Immature natural killer cell (primary cell): ENCODE measurements around the gene CHST15. TPM values are rescaled to one million over a fixed set of nuclear protein-coding genes. Genes with fewer than 3 reads are reported as not detected.

Experiments
- DNase-seq, 3 donors: peaks; one replicate each; pipeline ENCODE4 v3.0.0; 2022; ENCODE audit warnings: mixed read lengths in 1 of 3
- H3K27ac Mint-ChIP-seq, 6 donors: one replicate each; pipeline ENCODE4 v1.8.0; 2020; ENCODE audit warnings: mixed read lengths in 6 of 6, mild to moderate bottlenecking in 5 of 6, inconsistent platforms in 4 of 6, moderate library complexity in 3 of 6
- H3K27me3 Mint-ChIP-seq, 3 donors: one replicate each; pipeline ENCODE4 v1.8.0; 2020 to 2021; ENCODE audit warnings: low read depth in 3 of 3, mild to moderate bottlenecking in 3 of 3, mixed read lengths in 3 of 3, moderate library complexity in 3 of 3, inconsistent platforms in 1 of 3
- H3K36me3 Mint-ChIP-seq, 3 donors: one replicate each; pipeline ENCODE4 v1.8.0; 2020; ENCODE audit warnings: mixed read lengths in 3 of 3, inconsistent platforms in 2 of 3, mild to moderate bottlenecking in 2 of 3
- H3K4me1 Mint-ChIP-seq, 2 donors: one replicate each; pipeline ENCODE4 v1.8.0; 2020; ENCODE audit warnings: inconsistent platforms in 2 of 2, mild to moderate bottlenecking in 2 of 2, mixed read lengths in 2 of 2, moderate library complexity in 1 of 2
- H3K4me3 Mint-ChIP-seq, 5 donors: one replicate each; pipeline ENCODE4 v1.8.0; 2020; ENCODE audit warnings: mild to moderate bottlenecking in 5 of 5, mixed read lengths in 5 of 5, inconsistent platforms in 3 of 5, moderate library complexity in 3 of 5
- H3K9me3 Mint-ChIP-seq, 6 donors: one replicate each; pipeline ENCODE4 v1.8.0; 2020; ENCODE audit warnings: mild to moderate bottlenecking in 6 of 6, mixed read lengths in 6 of 6, inconsistent platforms in 4 of 6, moderate library complexity in 3 of 6
- polyA plus RNA-seq, 3 donors: library from polyadenylated mRNA; unstranded; fragments of 300-500 nt; fragmentation: Illumina TruSeq; gene quantifications; one replicate each; pipeline ENCODE4 v1.2.3, GENCODE V29; 2021

CHST15 gene
- polyA plus RNA-seq, 3 donors from 2014 or later = 0.07 to 0.20 (median 0.08) TPM

DNA sequence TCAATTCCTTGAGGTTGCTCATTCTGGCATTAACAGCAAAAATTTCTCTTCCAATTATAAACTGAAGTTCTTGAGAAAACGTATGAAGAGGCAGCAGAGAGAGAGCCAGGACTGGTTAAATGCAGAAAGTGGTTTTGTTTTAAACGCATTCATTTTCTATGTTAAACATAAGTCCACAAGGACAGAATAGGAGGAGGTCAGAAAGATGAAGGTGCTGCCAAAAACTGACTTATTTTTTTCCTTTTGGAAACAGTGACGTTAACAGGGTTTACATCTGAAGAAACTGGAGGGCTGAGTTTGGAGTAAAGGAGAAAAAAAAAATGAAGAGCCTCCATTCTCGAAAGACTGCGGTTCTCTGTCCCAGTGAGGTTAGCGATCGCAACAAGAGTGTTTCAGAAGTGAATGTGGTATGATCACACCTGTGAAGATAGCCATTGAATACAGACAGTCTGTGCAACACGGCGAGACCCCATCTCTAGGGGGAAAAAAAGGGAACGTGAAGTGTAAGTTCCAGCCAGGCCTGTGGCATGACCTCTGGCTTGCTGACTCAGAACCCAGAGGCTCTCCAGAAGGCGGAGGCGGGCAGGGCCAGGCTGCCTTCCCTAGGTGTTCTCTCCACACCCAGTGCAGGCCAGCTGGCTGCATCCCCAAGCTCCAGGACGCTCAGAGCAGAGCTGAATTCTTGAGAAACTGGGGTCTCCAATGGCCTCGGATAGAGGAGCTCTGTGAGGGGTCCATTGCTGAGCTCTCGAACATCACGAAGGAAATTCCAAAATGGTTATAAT is 84.0 kb downstream of the CHST15 start:
- H3K27me3 Mint-ChIP-seq = peaks cover 0 to 3% (median 3%) of the 10 kb centered on the region in 3 donors
- H3K4me3 Mint-ChIP-seq = no peak overlapping the region
- H3K27ac Mint-ChIP-seq = no peak overlapping the region
- no peaks in the 10 kb centered on the region for H3K36me3 Mint-ChIP-seq
- no peaks in the 10 kb centered on the region for H3K4me1 Mint-ChIP-seq
- H3K9me3 Mint-ChIP-seq = no peaks in the 10 kb centered on the region
- no peak for DNase-seq

- no peaks in the 10 kb centered on the region for H3K36me3 Mint-ChIP-seq
- H3K4me1 Mint-ChIP-seq = no peaks in the 10 kb centered on the region
- H3K9me3 Mint-ChIP-seq = no peaks in the 10 kb centered on the region
- peaks cover 0 to 3% (median under 1%) of the 10 kb centered on the region in 3 donors for H3K27me3 Mint-ChIP-seq
- no peak for DNase-seq
- H3K27ac Mint-ChIP-seq = no peak overlapping the region
- no peak overlapping the region for H3K4me3 Mint-ChIP-seq
These were observed 84.7 kb downstream of the CHST15 start for GRCh38 chr10:124008681-124009080.

- no peak overlapping the region for H3K4me3 Mint-ChIP-seq
- no peaks in the 10 kb centered on the region for H3K4me1 Mint-ChIP-seq
- DNase-seq = no peak
- no peak overlapping the region for H3K27ac Mint-ChIP-seq
- H3K27me3 Mint-ChIP-seq = peaks cover 0 to 3% (median 2%) of the 10 kb centered on the region in 3 donors
- H3K36me3 Mint-ChIP-seq = no peaks in the 10 kb centered on the region
- H3K9me3 Mint-ChIP-seq = no peaks in the 10 kb centered on the region
These were observed 85.2 kb downstream of the CHST15 start for GRCh38 chr10:124008187-124008586.

DNA sequence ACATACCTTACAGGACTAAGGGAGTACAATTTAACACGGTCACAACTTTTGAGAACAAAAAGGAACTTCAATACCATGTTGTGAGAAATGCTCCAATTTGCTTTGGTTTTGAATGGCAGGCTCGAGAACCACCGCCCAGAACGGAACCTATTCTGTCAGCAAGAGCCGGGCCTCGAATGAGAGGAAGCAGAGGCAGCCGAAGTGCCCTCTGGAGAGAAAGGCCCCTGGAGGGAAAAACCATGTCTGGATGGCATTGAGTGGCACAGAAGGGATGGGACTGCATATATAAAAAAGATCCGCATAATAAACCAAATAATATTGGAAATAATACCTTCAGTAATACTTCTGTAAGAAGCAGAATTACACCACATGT is 85.6 kb downstream of the CHST15 start:
- Mint-ChIP-seq H3K36me3 (no peaks in the 10 kb centered on the region), H3K4me3 (no peak overlapping the region), H3K4me1 (no peaks in the 10 kb centered on the region), H3K27me3 (peaks cover 0 to 3% (median 2%) of the 10 kb centered on the region in 3 donors), H3K9me3 (no peaks in the 10 kb centered on the region), H3K27ac (no peak overlapping the region)
- no peak for DNase-seq

- Mint-ChIP-seq H3K4me1 (no peaks in the 10 kb centered on the region), H3K27ac (no peak overlapping the region), H3K27me3 (peaks cover 0 to 3% (median 2%) of the 10 kb centered on the region in 3 donors), H3K9me3 (no peaks in the 10 kb centered on the region), H3K36me3 (no peaks in the 10 kb centered on the region), H3K4me3 (no peak overlapping the region)
- no peak for DNase-seq
These were observed 86.2 kb downstream of the CHST15 start for GRCh38 chr10:124007102-124007772.

- Mint-ChIP-seq H3K4me3 (no peak overlapping the region), H3K27ac (no peak overlapping the region), H3K36me3 (no peaks in the 10 kb centered on the region), H3K9me3 (no peaks in the 10 kb centered on the region), H3K4me1 (no peaks in the 10 kb centered on the region), H3K27me3 (peaks cover 0 to 2% (median 0%) of the 10 kb centered on the region in 3 donors)
- no peak for DNase-seq
These were observed 86.9 kb downstream of the CHST15 start for GRCh38 chr10:124006526-124006925.

DNA sequence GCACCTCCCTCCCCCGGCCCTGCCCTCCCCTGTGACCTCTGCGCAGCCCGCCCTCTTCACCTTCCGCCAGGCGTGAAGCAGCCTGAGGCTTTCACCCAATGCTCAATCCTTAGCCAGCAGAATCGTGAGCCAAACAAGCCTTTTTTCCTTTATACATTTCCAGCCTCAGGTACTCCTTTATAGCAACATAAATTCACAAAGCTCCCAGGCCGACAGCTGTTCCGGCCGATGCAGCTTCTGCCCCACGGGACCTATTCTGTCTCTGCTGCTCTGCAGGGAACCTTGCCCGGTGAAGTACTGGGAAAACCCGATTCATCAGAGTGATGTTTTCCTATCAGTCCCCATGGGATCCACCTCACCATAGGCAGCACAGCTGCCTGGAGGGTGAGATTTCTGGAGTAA is 87.4 kb downstream of the CHST15 start:
- no peak overlapping the region for H3K27ac Mint-ChIP-seq
- DNase-seq = no peak

DNA sequence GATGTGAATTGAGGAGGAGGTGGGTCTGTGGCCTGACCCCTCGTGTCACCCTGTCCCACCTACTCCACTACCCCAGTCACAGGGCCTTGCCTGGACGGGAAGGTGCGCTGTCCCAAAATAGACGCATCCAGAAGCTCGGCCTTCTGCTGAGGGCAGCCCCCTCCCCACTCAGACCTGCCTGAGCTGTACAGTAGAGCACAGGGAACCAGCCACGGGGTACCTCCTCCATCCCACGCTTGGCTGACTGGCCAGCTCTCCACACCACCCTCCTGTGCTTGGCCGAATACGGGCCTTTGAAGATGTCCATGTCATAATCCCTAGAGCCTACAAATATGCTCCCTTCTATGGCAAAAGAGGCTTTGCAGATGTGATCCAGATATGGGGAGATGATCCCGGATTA is 88.3 kb downstream of the CHST15 start:
- Mint-ChIP-seq H3K4me1 (no peaks in the 10 kb centered on the region), H3K4me3 (no peak overlapping the region), H3K9me3 (no peaks in the 10 kb centered on the region), H3K27ac (no peak overlapping the region), H3K27me3 (peaks cover 0 to 4% (median under 1%) of the 10 kb centered on the region in 3 donors), H3K36me3 (no peaks in the 10 kb centered on the region)
- no peak for DNase-seq

More for the DNA sequence above, 87.4 kb downstream of the CHST15 start:
- H3K27me3 Mint-ChIP-seq = peaks cover 0 to 3% (median 0%) of the 10 kb centered on the region in 3 donors
- no peaks in the 10 kb centered on the region for H3K36me3 Mint-ChIP-seq
- H3K9me3 Mint-ChIP-seq = no peaks in the 10 kb centered on the region
- no peak overlapping the region for H3K4me3 Mint-ChIP-seq
- H3K4me1 Mint-ChIP-seq = no peaks in the 10 kb centered on the region

DNA sequence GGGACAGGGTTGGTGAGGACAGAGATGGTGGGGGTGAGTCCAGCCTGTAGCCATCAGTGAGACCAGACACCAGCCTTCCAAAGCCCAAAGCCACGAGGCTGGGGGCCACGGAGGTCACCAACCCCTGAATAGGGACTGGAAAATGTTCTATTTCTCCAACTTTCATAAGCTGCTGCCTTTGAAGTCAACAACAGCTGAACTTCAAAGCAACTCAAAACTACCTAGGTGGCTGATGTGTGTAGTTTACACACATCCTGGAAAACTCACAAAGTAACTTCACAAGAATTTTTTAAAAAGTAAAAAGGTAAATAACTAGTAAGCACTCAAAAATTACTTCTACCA is 88.8 kb downstream of the CHST15 start:
- Mint-ChIP-seq H3K27me3 (peaks cover 0 to 4% (median 2%) of the 10 kb centered on the region in 3 donors), H3K9me3 (no peaks in the 10 kb centered on the region), H3K36me3 (no peaks in the 10 kb centered on the region), H3K27ac (no peak overlapping the region), H3K4me3 (no peak overlapping the region), H3K4me1 (no peaks in the 10 kb centered on the region)
- DNase-seq = no peak

GRCh38 chr10:124003871-124004662 is 89.3 kb downstream of the CHST15 start:
- no peaks in the 10 kb centered on the region for H3K9me3 Mint-ChIP-seq
- no peak for DNase-seq
- peaks cover 0 to 6% (median 2%) of the 10 kb centered on the region in 3 donors for H3K27me3 Mint-ChIP-seq
- no peaks in the 10 kb centered on the region for H3K4me1 Mint-ChIP-seq
- no peaks in the 10 kb centered on the region for H3K36me3 Mint-ChIP-seq
- no peak overlapping the region for H3K27ac Mint-ChIP-seq
- no peak overlapping the region for H3K4me3 Mint-ChIP-seq

DNA sequence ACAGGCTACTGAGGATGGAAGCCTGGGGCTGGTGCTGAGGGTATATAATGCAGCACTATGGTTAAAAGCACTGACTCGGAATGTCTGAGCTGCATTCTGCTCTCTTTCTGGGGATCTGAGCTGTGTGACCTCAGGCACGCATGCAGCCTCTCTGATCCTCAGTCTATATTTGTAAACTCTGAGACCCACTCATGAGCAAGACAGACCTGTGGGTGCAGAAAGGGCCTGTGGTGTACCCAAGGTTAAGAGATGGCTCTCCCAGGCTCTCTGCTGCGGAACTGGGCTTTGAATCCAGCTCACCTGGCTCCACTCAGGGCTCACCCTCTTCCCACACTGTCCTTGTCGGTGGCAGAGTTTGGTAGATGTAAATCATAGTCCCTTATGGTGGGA is 89.9 kb downstream of the CHST15 start:
- H3K9me3 Mint-ChIP-seq = no peaks in the 10 kb centered on the region
- H3K36me3 Mint-ChIP-seq = no peaks in the 10 kb centered on the region
- no peak overlapping the region for H3K27ac Mint-ChIP-seq
- H3K27me3 Mint-ChIP-seq = peaks cover 0 to 6% (median 4%) of the 10 kb centered on the region in 3 donors
- no peak for DNase-seq
- H3K4me3 Mint-ChIP-seq = no peak overlapping the region
- H3K4me1 Mint-ChIP-seq = no peaks in the 10 kb centered on the region

GRCh38 chr10:124003070-124003419 is 90.4 kb downstream of the CHST15 start:
- no peak for DNase-seq
- Mint-ChIP-seq H3K27me3 (peaks cover 0 to 6% (median 4%) of the 10 kb centered on the region in 3 donors), H3K9me3 (no peaks in the 10 kb centered on the region), H3K4me1 (no peaks in the 10 kb centered on the region), H3K36me3 (no peaks in the 10 kb centered on the region), H3K27ac (no peak overlapping the region), H3K4me3 (no peak overlapping the region)

DNA sequence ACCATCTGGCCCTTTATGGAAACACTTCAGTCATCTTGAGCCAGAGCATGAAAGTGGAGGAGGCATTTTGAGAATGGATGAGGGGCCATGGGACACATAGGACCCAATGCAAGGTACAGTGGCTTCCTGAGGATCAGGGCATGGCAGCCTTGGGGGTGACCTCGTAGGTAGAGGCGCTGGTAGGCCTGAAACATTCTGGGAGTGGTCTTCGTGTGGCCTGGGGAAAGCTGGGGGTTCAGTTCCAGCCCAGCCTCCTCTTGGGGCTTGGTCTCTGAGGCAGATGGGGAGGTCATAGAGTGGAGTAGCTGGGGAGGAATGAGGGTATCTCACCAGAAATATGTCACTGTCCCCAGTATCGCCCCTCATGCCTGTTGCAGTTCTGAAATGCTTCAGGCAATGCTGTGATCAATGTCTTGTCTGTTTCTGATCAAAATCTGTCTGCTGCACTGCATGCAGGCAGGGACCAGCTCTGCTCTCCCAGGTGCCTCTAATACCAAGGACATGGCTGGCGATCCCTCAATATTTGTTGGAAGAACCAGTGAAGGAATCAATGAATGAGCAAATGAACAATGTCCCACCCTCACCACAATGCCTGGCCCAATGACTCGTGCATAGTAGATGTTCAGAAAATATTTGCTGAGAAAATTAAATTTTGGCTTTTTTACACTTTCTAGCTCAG is 90.9 kb downstream of the CHST15 start:
- Mint-ChIP-seq H3K4me1 (no peaks in the 10 kb centered on the region), H3K27me3 (peaks cover 0 to 8% (median 4%) of the 10 kb centered on the region in 3 donors), H3K36me3 (no peaks in the 10 kb centered on the region), H3K4me3 (no peak overlapping the region), H3K27ac (no peak overlapping the region), H3K9me3 (no peaks in the 10 kb centered on the region)
- DNase-seq = no peak
